OCI-LY1 (cell line): Measurements from ENCODE around the gene PTPRR.
"Not testable (repeated sequence)": the region's sequence is repeated elsewhere in the genome, so short reads cannot be mapped to it uniquely, and the experiment has no call there.

Experiments used
- EZH2 ChIP-seq: fragments of 200-600 bp; sonication (generic), shearing (Covaris generic); IDR thresholded peaks from 2 replicates; pipeline ENCODE4 v1.8.0; 2017; ENCODE audit warnings: borderline replicate concordance, mixed run types, mild to moderate bottlenecking, antibody characterized with exemption, low read length, moderate library complexity, mixed read lengths
- TF ChIP-seq, protein P1 (sequence below): fragments of 200-600 bp; sonication (generic), shearing (Covaris generic); IDR thresholded peaks from 2 replicates; pipeline ENCODE4 v1.5.1; 2017; ENCODE audit warnings: mild to moderate bottlenecking, antibody characterized with exemption, low read length, moderate library complexity, mixed read lengths

DNA sequence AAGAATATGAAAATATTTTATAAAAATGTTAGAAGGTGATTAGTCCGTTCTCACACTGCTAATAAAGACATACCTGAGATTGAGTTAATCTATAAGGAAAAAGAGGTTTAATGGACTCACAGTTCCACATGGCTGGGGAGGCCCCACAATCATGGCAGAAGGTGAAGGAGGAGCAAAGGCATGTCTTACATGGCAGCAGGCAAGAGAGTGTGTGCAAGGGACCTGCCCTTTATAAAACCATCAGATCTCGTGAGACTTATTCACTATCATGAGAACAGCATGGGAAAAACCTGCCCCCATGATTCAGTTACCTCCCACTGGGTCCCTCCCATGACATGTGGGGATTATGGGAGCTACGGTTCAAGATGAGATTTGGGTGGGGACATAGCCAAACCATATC lies 185.3 kb downstream of the PTPRR start:
- TF ChIP-seq, protein P1, sequence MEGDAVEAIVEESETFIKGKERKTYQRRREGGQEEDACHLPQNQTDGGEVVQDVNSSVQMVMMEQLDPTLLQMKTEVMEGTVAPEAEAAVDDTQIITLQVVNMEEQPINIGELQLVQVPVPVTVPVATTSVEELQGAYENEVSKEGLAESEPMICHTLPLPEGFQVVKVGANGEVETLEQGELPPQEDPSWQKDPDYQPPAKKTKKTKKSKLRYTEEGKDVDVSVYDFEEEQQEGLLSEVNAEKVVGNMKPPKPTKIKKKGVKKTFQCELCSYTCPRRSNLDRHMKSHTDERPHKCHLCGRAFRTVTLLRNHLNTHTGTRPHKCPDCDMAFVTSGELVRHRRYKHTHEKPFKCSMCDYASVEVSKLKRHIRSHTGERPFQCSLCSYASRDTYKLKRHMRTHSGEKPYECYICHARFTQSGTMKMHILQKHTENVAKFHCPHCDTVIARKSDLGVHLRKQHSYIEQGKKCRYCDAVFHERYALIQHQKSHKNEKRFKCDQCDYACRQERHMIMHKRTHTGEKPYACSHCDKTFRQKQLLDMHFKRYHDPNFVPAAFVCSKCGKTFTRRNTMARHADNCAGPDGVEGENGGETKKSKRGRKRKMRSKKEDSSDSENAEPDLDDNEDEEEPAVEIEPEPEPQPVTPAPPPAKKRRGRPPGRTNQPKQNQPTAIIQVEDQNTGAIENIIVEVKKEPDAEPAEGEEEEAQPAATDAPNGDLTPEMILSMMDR: not testable (repeated sequence)
- TF ChIP-seq EZH2: not testable (repeated sequence)
